COLO668 (cell line): ENCODE measurements around the gene CYP21A2.
"Not testable (repeated sequence)": the region's sequence is repeated elsewhere in the genome, so short reads cannot be mapped to it uniquely, and the experiment has no call there.

Source experiments
- DNase-seq: peaks from one replicate; lab custom pipeline; 2025; ENCODE audit not compliant: unreplicated experiment; lab: John Stamatoyannopoulos, UW

Gene CYP21A2

DNA sequence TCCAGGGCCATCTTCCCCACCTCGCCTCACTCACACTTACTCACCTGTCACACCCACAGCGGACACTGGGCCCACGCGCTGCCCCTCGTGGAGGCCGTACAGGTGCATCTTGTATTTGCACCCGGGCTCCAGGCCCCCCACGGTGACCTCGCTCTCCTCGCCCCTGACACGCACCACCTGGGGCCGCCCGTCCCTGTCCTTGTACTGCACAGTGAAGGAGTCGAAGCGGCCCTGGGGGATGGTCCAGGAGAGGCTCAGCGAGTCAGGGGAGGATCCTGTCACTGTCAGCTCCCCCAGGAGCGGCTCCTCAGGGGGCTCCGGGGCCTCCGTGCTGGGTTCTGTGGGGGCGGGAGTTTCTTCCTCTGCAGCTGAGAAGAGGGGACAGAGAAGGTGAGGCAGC, 14.4 kb downstream of the CYP21A2 start:
- not testable (repeated sequence) for DNase-seq

DNA sequence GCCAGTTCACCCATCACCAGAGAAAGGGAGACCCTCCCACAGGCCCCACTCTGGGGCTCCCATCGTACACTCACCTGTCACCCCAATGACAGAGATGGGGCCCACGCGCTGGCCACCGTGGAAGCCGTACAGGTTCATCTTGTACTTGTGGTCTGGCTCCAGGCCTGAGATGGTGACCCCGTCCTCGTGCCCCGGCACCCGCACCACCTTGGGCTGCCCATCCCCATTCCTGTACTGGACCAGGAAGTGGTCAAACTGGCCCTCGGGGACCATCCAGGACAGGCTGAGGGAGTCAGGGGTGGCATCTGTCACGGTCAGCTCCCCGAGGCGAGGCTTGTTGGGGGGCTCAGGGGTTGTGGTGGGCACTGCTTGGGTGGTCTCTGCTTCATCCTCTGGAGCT, 15.1 kb downstream of the CYP21A2 start:
- not testable (repeated sequence) for DNase-seq

GRCh38 chr6:32055756-32056155, 17.5 kb downstream of the CYP21A2 start:
- not testable (repeated sequence) for DNase-seq

GRCh38 chr6:32056254-32056653, 18.0 kb downstream of the CYP21A2 start:
- no peak for DNase-seq

- DNase-seq, result no peak
Measured at GRCh38 chr6:32057966-32058365, 19.8 kb downstream of the CYP21A2 start.

DNA sequence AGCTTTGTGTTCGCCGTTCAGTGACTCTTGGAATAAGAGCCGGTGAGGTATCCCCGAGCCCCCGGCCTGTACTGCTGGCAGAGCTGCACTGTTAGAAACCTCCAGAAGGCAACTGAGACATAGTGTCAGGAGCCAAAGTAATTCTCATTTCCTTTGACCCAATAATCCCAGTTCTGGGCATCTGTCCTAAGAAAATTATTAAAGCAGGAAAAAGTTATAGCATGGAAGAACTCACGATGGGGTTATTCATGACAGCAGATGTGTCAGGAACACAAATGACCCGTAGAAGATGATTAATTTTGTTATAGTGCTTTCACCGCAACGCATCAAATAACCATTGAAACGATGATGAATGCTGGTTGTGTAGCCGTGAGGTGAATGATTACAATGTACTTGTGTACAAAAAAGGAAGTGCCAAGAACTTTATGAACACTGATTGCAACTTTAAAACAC, 20.3 kb downstream of the CYP21A2 start:
- no peak for DNase-seq

- DNase-seq, result no peak
Measured at GRCh38 chr6:32060966-32061655, 22.9 kb downstream of the CYP21A2 start.

DNA sequence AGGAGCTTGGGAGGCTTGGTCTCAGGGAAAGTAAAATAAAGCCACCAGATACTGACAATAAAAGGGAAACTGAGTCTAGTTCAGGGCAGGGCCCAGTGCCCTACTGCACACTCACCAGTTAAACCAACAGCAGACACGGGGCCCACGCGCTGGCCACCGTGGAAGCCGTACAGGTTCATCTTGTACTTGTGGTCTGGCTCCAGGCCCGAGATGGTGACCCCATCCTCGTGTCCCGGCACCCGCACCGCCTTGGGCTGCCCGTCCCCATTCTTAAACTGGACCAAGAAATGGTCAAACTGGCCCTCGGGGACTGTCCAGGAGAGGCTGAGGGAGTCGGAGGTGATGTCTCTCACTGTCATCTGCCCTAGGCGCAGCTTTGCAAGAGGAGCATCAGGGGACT, 26.5 kb downstream of the CYP21A2 start:
- DNase-seq, result no peak

DNA sequence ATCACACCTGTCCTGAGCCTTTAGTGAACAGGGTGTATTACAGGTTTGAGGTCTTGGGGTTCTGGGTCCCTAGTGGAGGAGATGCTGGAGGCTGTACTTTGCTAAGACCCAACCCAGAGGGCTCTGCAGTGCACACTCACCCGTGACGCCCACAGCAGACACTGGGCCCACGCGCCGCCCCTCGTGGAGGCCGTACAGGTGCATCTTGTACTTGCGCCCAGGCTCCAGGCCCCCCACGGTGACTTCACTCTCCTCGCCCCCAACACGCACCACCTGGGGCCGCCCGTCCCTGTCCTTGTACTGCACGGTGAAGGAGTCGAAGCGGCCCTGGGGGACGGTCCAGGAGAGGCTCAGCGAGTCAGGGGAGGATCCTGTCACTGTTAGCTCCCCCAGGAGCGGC, 29.3 kb downstream of the CYP21A2 start:
- not testable (repeated sequence) for DNase-seq

GRCh38 chr6:32068315-32068714, 30.1 kb downstream of the CYP21A2 start:
- not testable (repeated sequence) for DNase-seq

- DNase-seq, result no peak
Measured at GRCh38 chr6:32068867-32069266, 30.7 kb downstream of the CYP21A2 start.

DNA sequence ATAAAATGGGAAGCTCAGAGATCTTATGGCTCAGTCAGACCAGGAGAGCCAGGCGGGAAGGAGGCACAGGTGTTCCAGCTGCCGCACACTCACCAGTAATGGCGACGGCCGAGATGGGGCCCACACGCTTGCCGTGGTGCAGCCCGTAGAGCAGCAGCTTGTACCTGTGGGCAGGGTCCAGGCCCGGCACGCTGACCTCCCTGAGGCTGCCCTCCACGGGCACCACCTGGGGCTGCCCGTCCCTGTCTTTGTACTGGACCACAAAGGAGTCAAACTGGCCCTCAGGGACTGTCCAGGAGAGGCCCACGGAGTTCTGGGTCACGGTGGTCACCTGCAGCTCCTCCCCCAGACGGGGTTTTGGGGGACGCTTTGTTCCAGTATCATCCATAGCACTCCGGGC, 31.2 kb downstream of the CYP21A2 start:
- DNase-seq, result no peak

DNA sequence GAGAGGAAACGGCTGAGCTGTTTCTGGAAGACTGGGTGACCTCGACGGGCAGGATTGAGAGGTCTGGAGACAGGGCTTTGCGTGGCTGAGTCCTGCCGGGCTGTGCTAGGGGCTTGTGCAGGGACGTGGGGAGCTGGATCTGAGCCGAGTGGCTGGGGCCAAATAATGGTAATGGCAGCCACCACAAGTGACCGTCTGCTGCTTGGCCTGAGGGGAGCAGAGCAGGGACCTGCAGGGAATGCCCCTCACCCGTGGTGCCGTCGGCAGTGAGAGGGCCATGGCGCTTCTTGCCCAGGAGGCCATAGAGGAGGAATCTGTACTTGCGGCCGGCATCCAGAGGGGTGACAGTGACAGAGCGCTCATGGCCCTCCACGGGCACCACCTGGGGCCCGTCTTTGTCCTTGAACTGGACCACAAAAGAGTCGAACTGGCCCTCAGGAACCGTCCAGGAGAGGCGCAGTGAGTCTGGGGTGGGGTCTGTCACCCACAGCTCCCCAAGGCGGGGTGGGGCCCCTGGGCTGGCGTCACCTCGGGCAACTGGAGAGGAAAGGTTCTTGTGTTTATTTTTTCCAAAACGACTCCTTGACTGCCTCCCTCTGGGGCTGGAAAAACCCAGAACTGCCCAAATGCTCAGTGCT, 31.8 kb downstream of the CYP21A2 start:
- DNase-seq, result no peak

GRCh38 chr6:32070814-32071543, 32.8 kb downstream of the CYP21A2 start:
- no peak for DNase-seq

- DNase-seq, result no peak
Measured at GRCh38 chr6:32073101-32073500, 34.9 kb downstream of the CYP21A2 start.

GRCh38 chr6:32073613-32074012, 35.4 kb downstream of the CYP21A2 start:
- no peak for DNase-seq

GRCh38 chr6:32074996-32075532, 36.8 kb downstream of the CYP21A2 start:
- DNase-seq, result no peak

DNA sequence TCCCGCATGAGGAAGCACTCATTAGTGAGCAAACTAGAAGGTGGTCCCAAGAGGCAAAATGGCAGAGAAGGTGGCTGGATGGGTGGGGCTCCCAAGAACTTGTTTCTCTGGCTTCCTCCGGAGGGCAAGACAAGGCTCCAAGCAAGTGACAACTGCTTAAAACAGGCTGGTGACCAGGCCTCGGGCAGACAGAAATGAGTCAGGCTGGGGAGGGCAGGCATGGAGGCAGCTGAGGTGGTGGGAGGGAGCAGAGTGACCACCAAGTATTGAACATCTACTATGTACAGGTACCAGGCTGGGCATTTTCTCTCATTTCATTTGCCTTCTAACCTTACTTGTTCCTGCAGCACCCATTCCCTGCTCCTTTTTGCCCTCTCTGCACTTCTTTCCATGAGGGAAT, 37.6 kb downstream of the CYP21A2 start:
- no peak for DNase-seq

GRCh38 chr6:32076321-32076809, 38.1 kb downstream of the CYP21A2 start:
- DNase-seq, result no peak

DNA sequence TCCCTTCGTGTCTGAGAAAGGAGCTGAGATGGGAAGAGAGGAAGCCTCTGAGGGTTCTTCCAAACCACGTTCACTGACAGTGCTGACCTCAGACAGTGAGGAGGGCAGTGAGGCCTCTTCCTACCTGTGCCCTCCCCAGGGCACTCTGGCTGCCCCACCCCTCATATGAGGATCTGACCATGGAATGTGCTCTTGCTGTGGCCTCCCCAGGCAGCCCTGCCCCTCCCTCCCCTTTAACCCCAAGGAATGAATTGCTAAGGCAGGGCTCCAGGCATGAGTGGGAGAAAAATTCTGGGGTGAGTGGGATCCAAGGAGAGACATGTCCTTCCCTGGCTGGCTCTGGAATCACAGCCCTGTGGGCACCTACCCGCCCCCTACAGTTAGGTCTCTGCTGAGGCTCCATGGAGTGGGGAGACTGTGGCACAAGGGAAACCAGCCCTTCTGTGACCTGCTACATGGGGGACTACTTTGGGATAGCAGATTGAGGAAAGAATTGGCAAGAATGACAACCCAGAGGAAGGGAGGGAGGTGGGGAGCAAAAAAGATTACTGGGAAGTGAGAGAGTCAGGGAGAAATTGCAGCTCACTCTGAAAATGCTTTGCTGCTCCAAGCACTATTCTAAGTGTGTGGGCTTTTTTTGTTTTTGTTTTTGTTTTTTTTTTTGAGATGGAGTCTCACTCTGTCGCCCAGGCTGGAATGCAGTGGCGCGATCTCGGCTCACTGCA, 41.5 kb downstream of the CYP21A2 start:
- DNase-seq, result no peak
